Retinal pigment epithelial cell (primary cell): ENCODE results near the gene CASS4.

Experiments used
- DNase-seq: peaks from one replicate; pipeline ENCODE4 v3.0.0-alpha.2; 2010; ENCODE audit warnings: low read depth
- H3K4me3 ChIP-seq: 2 replicates; pipeline ENCODE4 v1.5.1; 2011; ENCODE audit warnings: mild to moderate bottlenecking, low read length, control low read depth, moderate library complexity
- TF ChIP-seq, protein P1 (sequence below): conservative IDR thresholded peaks from 2 replicates; pipeline ENCODE4 v1.5.1; 2011; ENCODE audit warnings: low read depth, low read length, control low read depth, inconsistent platforms

CASS4 gene

DNA sequence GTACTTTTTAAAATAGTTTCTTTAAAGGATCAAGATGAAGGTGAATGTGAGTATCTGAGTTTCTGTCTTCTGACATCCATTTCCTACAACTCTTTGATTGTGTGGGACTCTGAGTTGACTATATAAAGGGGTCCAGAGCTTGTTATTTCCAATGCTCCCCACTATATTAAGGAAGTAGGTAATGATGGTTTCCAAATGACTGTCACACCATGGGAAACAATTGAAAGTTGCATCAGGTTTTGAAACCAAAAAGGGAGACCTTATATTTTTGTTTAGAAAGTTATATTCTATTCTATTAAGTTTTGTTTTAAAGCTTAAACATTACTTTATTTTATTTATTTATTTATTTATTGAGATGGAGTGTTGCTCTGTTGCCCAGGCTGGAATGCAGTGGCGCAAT is 11.2 kb downstream of the CASS4 start:
- TF ChIP-seq, protein P1, sequence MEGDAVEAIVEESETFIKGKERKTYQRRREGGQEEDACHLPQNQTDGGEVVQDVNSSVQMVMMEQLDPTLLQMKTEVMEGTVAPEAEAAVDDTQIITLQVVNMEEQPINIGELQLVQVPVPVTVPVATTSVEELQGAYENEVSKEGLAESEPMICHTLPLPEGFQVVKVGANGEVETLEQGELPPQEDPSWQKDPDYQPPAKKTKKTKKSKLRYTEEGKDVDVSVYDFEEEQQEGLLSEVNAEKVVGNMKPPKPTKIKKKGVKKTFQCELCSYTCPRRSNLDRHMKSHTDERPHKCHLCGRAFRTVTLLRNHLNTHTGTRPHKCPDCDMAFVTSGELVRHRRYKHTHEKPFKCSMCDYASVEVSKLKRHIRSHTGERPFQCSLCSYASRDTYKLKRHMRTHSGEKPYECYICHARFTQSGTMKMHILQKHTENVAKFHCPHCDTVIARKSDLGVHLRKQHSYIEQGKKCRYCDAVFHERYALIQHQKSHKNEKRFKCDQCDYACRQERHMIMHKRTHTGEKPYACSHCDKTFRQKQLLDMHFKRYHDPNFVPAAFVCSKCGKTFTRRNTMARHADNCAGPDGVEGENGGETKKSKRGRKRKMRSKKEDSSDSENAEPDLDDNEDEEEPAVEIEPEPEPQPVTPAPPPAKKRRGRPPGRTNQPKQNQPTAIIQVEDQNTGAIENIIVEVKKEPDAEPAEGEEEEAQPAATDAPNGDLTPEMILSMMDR: no peak
- DNase-seq: no peak
- no peak overlapping the region for H3K4me3 ChIP-seq

DNA sequence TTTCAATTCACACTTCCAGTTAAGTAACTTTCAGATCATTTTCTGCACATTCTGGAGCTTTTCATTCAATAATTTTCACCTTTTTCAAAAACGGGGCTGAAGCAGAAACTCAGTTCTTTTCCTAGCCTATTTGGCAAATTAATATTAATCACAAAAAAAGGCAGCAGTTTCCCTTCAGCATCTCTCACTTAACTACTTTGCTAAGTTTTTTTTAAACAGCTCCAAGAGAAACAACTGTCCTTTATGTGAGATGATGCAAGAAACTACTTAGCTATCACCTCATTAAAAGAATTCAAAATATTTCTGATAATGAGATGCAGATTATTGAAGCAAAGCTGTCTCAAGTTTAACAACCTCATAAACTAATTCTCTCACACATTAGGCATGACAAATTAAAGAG is 11.8 kb downstream of the CASS4 start:
- no peak for DNase-seq
- H3K4me3 ChIP-seq: no peak overlapping the region
- TF ChIP-seq, protein P1: no peak

DNA sequence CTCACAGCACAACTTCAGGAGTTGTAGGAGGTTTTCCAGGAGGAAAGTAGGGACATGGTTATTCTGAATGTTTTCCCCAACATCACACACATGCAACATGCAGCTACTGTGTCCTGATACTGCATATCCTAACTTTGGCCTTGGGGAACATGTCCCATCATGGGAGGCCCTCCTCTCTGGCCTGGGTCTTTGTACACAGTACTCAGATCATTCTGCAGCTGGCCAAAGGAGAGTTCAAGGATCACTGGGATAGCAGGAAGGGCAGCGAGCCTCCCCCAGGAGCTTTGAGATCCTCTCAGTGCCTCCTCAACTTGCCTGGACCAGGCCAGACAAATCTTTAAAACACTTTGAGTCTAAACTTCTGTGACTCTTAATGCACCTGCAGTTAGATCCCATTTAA is 12.9 kb downstream of the CASS4 start:
- TF ChIP-seq, protein P1: no peak
- no peak overlapping the region for H3K4me3 ChIP-seq

DNA sequence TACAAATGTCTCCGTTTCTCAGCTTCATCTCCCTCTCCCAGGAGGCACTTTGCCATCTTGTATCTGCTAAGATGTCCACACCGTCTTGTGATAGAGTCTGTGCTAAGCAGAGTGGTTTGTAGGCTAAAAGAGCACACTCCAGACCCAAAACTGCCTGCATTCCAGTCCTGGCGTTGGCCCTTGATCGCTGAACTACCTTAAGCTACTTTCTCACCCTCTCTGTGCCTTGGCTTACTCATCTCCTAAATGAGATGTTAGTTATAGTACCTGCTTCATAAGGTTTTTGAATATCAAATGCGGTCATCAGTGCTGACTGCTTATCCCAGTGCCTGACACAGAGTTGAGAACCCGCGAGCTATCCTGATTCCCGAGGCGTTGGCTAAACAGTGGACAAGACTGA is 14.0 kb downstream of the CASS4 start:
- H3K4me3 ChIP-seq: no peak overlapping the region
- TF ChIP-seq, protein P1: no peak
- no peak for DNase-seq

More for the DNA sequence above, 12.9 kb downstream of the CASS4 start:
- no peak for DNase-seq

DNA sequence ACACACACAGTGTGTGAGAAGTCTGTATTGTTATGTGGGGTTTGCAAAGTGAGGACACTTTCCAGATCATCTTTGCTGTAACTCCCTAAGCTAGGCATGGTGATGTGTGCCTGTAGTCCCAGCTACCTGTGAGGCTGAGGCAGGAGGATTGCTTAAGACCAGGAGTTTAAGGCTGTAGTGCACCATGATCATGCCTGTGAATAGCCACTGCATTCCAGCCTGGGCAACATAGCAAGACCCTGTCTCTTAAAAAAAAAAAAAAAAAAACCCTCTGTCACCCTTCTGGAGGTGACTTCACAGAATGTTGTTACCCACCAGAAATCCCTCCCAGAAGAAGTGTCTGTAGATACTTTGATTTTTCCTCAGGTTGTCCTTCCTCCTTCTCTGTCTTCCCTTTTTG is 14.9 kb downstream of the CASS4 start:
- DNase-seq: no peak
- no peak overlapping the region for H3K4me3 ChIP-seq
- TF ChIP-seq, protein P1: no peak

DNA sequence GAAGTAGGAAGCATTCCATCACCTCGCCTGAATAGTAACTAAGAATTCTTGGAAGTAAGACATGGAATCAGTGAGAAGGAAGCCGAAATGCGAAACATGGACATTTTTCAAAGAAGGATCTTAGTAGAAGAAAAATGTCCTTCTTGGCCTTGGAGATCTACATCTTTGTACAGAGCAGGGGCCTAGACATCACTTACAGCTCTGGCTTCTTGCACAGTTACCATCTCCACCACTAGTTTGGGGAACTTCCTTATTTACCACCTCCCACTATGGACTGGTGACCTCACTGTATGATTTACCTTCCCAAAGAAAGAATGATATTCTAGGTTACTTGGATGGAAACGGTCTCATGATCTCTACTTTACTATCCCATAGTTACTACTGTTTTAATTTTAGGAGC is 15.7 kb downstream of the CASS4 start:
- no peak overlapping the region for H3K4me3 ChIP-seq
- DNase-seq: no peak
- TF ChIP-seq, protein P1: no peak

DNA sequence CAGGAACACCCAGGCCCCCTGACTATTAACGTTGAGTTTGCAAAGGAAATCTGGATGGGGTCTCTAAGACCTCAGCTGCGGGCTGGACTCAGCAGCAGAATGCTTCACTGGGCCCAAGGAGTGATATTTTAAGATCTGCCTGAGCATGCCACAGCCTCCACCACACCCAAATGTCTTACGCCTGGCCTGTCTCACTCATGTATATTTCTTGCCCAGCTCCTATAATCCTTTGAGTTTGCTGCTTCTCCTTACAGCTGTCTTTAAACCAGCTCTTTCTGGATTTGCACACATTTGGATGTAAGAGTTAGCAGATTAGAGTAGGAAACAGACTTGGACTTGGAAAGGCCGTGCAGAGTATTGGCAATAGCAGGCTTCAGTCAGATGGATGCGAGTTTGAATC is 16.4 kb downstream of the CASS4 start:
- no peak for DNase-seq
- H3K4me3 ChIP-seq: no peak overlapping the region

More for the DNA sequence above, 16.4 kb downstream of the CASS4 start:
- TF ChIP-seq, protein P1: no peak
